GM19324 (cell line): ENCODE data around the gene GPR34.
"Not testable (repeated sequence)": the region's sequence is repeated elsewhere in the genome, so short reads cannot be mapped to it uniquely, and the experiment has no call there.

Experiments used
- ATAC-seq: cut with Tn5 transposase; IDR thresholded peaks from one replicate; pipeline ENCODE4 v1.9.1; 2021; ENCODE audit warnings: mild to moderate bottlenecking, moderate library complexity; ENCODE audit not compliant: unreplicated experiment, low FRiP score

GPR34 gene

GRCh38 chrX:41688835-41689234, at the start of gene GPR34:
TSS of gene GPR34 (plus strand) at chrX:41688973. CDS start at chrX:41695634, 6,661 bp downstream.
- ATAC-seq: no peak

GRCh38 chrX:41646201-41646600, 42.6 kb upstream of the GPR34 start:
- not testable (repeated sequence) for ATAC-seq

GRCh38 chrX:41653125-41653524, 35.6 kb upstream of the GPR34 start:
- no peak for ATAC-seq

- no peak for ATAC-seq
These were observed 33.7 kb upstream of the GPR34 start for GRCh38 chrX:41655101-41655500.

GRCh38 chrX:41655631-41656030, 33.1 kb upstream of the GPR34 start:
- ATAC-seq: no peak

- ATAC-seq: no peak
These were observed 27.2 kb upstream of the GPR34 start for GRCh38 chrX:41661366-41662095.

GRCh38 chrX:41664375-41664901, 24.3 kb upstream of the GPR34 start:
- ATAC-seq: no peak

- no peak for ATAC-seq
These were observed 23.9 kb upstream of the GPR34 start for GRCh38 chrX:41664908-41665307.

GRCh38 chrX:41665686-41666085, 23.1 kb upstream of the GPR34 start:
- no peak for ATAC-seq

GRCh38 chrX:41666251-41666650, 22.5 kb upstream of the GPR34 start:
- ATAC-seq: no peak

- ATAC-seq: no peak
These were observed 21.1 kb upstream of the GPR34 start for GRCh38 chrX:41667631-41668030.

GRCh38 chrX:41670112-41670511, 18.7 kb upstream of the GPR34 start:
- no peak for ATAC-seq

- no peak for ATAC-seq
These were observed 17.7 kb upstream of the GPR34 start for GRCh38 chrX:41671082-41671481.

- ATAC-seq: no peak
These were observed 16.1 kb upstream of the GPR34 start for GRCh38 chrX:41672643-41673042.

GRCh38 chrX:41676361-41676760, 12.4 kb upstream of the GPR34 start:
- not testable (repeated sequence) for ATAC-seq

GRCh38 chrX:41677183-41678060, 11.4 kb upstream of the GPR34 start:
- ATAC-seq: no peak

GRCh38 chrX:41684138-41684537, 4.6 kb upstream of the GPR34 start:
- ATAC-seq: no peak

- no peak for ATAC-seq
These were observed 3.8 kb upstream of the GPR34 start for GRCh38 chrX:41684940-41685339.

- ATAC-seq: no peak
These were observed 2.0 kb upstream of the GPR34 start for GRCh38 chrX:41686788-41687187.

- ATAC-seq: no peak
These were observed 617 bp upstream of the GPR34 start for GRCh38 chrX:41688156-41688555.

- ATAC-seq: no peak
These were observed 938 bp downstream of the GPR34 start for GRCh38 chrX:41689711-41690110.
